ENCODE measurements around the gene CXorf65. TPM values are rescaled to one million over a fixed set of nuclear protein-coding genes. Genes with fewer than 3 reads are reported as not detected.

The CXorf65 gene
- total and polyA plus RNA-seq, 12 donors: 0.51 TPM; not detected in 11

DNA sequence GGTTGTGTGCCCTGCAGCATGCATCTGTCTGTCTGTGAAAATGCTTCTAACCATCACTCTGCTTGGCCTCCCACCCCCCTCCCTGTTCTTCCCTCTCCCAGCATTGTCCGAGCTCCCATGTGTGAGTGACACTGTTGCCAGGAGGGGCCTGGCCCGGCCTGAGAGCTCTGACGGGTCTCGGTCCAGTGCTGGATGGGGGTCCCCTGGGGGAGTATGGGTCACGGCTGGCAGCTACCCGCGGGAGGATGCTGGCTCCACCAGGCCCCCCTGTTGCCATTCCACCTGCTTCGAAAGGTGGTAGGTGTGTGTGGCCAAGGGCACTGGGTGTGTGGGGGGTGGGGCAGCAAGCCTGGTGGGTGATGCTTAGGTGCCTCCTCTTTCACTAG lies 41.7 kb upstream of the CXorf65 start:
- H3K27me3 ChIP-seq: no peaks in the 10 kb centered on the region
- H3K4me1 ChIP-seq (replicated peaks in 1 of 2): peaks cover 0 to 6% of the 10 kb centered on the region in 2 donors
- no peak for TF ChIP-seq POLR2A (IDR thresholded peaks at IDR 0.05)
- TF ChIP-seq, protein P1, sequence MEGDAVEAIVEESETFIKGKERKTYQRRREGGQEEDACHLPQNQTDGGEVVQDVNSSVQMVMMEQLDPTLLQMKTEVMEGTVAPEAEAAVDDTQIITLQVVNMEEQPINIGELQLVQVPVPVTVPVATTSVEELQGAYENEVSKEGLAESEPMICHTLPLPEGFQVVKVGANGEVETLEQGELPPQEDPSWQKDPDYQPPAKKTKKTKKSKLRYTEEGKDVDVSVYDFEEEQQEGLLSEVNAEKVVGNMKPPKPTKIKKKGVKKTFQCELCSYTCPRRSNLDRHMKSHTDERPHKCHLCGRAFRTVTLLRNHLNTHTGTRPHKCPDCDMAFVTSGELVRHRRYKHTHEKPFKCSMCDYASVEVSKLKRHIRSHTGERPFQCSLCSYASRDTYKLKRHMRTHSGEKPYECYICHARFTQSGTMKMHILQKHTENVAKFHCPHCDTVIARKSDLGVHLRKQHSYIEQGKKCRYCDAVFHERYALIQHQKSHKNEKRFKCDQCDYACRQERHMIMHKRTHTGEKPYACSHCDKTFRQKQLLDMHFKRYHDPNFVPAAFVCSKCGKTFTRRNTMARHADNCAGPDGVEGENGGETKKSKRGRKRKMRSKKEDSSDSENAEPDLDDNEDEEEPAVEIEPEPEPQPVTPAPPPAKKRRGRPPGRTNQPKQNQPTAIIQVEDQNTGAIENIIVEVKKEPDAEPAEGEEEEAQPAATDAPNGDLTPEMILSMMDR (IDR thresholded peaks at IDR 0.05): no peak
- intact Hi-C loops (cut with DNase I): no loop called here
- H3K36me3 ChIP-seq (replicated peaks in 1 of 2): no peaks in the 10 kb centered on the region
- no peaks in the 10 kb centered on the region for H3K9me3 ChIP-seq (replicated peaks in 1 of 3)
- 60 to 89% (median 82%) methylated on average over 1 to 8 of the region's 8 CpGs; no CpG with 5 or more reads in 1 of the 4 donors for WGBS, 4 donors
- no peak overlapping the region for H3K4me3 ChIP-seq
- no peak for DNase-seq
- no peak overlapping the region for H3K27ac ChIP-seq

DNA sequence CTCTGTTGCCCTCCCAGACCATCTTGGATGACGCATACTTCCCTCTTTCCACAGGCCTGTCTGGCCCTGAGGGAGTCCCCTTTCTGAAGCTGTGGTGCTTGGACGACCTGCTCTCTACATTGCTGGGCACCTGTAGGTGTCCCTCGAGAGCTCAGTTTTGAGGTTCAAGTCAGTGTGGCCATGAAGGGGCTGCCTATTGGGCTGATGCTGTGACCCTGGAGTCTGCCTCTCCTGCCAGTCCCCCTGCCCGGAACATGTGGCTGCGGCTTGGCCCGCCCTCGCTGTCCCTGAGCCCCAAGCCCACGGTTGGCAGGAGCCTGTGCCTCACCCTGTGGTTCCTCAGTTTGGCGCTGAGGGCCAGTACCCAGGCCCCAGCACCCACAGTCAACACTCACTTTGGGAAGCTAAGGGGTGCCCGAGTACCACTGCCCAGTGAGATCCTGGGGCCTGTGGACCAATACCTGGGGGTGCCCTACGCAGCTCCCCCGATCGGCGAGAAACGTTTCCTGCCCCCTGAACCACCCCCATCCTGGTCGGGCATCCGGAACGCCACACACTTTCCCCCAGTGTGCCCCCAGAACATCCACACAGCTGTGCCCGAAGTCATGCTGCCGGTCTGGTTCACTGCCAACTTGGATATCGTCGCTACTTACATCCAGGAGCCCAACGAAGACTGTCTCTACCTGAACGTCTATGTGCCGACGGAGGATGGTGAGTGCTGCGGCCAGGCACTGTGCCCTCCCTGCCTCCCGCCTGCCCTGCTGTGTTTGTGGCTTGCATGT lies 41.1 kb upstream of the CXorf65 start:
- intact Hi-C loops (cut with DNase I): no loop called here

DNA sequence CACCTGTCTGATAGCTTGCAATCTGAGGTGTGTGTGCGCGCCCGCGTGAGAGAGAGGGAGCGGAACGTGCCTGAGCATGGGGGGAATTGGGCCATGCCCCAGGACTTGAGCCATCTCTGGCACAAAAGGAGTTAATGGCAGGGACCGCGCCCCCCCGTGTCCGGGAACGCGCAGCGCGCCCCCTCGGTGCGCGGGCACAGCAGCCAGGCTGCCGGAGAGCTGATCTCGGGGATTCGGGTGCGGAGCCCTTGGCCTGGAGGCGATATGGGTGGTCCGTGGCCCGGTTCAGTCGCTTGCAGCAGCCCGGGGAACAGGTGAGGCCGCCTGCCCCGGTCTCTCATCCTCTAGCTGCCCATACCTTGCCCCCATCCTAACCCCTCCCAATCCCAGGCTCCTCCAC lies 38.1 kb upstream of the CXorf65 start, which contains the start of gene NLGN3:
NLGN3 (plus strand) TSS at position 191 of the 400 bp plus-strand sequence. CDS start 2,909 bp downstream, outside the sequence.
- peak in 1 of 7 donors; percentile 17 for DNase-seq
- intact Hi-C loops (cut with DNase I): no loop called here
- no peaks in the 10 kb centered on the region for H3K9me3 ChIP-seq (replicated peaks in 1 of 3)
- peak within 1 kb of the TSS in 1 of 4 donors; percentile 45 for H3K4me3 ChIP-seq
- peaks cover 0 to 24% of the 10 kb centered on the region in 2 donors for H3K36me3 ChIP-seq (replicated peaks in 1 of 2)
- H3K27me3 ChIP-seq: no peaks in the 10 kb centered on the region
- H3K27ac ChIP-seq: peak within 1 kb of the TSS in 3 of 5 donors; percentile 12 to 63 (median 26)
- WGBS, 4 donors: 7 to 48% (median 41%) methylated on average over 1 to 28 of the region's 28 CpGs
- H3K4me1 ChIP-seq (replicated peaks in 1 of 2): peaks cover 0 to 8% of the 10 kb centered on the region in 2 donors
- no peak for TF ChIP-seq POLR2A (IDR thresholded peaks at IDR 0.05)

More for the DNA sequence above, 41.1 kb upstream of the CXorf65 start:
- Histone ChIP-seq H3K4me3 (no peak overlapping the region), H3K36me3 (replicated peaks in 1 of 2) (peaks cover 0 to 2% of the 10 kb centered on the region in 2 donors), H3K4me1 (replicated peaks in 1 of 2) (peaks cover 0 to 8% of the 10 kb centered on the region in 2 donors), H3K9me3 (replicated peaks in 1 of 3) (no peaks in the 10 kb centered on the region), H3K27ac (no peak overlapping the region), H3K27me3 (no peaks in the 10 kb centered on the region)
- no peak for DNase-seq
- TF ChIP-seq, protein P1 (IDR thresholded peaks at IDR 0.05): no peak
- TF ChIP-seq POLR2A (IDR thresholded peaks at IDR 0.05): no peak
- 78 to 92% (median 84%) methylated on average over 8 to 28 of the region's 28 CpGs for WGBS, 4 donors

DNA sequence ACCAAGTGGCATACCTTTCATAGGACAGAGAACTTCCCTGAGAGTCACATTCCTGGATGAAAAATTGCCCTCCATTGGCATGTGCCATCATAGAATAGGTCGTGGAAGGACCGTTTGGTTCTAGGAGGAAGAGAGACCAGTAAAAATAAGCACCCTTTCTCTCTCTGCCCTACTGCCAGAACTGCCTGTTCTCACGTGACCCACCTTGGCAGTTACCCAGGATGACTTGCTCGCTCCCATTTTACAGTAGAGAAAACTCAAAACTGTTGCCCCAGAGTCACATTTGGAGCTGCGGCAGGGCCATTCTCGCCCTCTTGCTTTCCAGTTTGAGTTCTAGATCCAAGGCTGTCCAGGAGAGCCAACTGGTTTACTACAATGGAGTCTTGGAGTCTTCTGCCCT lies 37.0 kb upstream of the CXorf65 start:
- Histone ChIP-seq H3K9me3 (replicated peaks in 1 of 3) (no peaks in the 10 kb centered on the region), H3K4me3 (no peak overlapping the region), H3K4me1 (replicated peaks in 1 of 2) (peaks cover 0 to 8% of the 10 kb centered on the region in 2 donors), H3K36me3 (replicated peaks in 1 of 2) (peaks cover 0 to 28% of the 10 kb centered on the region in 2 donors), H3K27me3 (no peaks in the 10 kb centered on the region), H3K27ac (peak overlapping the region in 3 of 5 donors; percentile 12 to 35 (median 26))
- TF ChIP-seq, protein P1 (IDR thresholded peaks at IDR 0.05): no peak
- no peak for TF ChIP-seq POLR2A (IDR thresholded peaks at IDR 0.05)
- intact Hi-C loops (cut with DNase I): no loop called here
- 39 to 61% (median 44%) methylated on average over 5 to 6 of the region's 6 CpGs for WGBS, 4 donors
- DNase-seq: peak; percentile 59 to 80 (median 73)

All from adrenal gland (tissue), 12 donors.